ENCODE results near the gene FUZ. TPM values are rescaled to one million over a fixed set of nuclear protein-coding genes. Genes with fewer than 3 reads are reported as not detected.

FUZ gene
- total RNA-seq, 1 donor: 15.1 TPM

- DNase-seq (ENCODE audit: low read depth): peak; percentile 100
- peak overlapping the region; percentile 41 for H3K4me3 ChIP-seq (ENCODE audit: low read depth, low read length)
- no peak for TF ChIP-seq CTCF (IDR thresholded peaks at IDR 0.05; ENCODE audit: insufficient read depth, low read depth, low read length)
Measured at GRCh38 chr19:49766007-49766929, 46.8 kb downstream of the FUZ start.

DNA sequence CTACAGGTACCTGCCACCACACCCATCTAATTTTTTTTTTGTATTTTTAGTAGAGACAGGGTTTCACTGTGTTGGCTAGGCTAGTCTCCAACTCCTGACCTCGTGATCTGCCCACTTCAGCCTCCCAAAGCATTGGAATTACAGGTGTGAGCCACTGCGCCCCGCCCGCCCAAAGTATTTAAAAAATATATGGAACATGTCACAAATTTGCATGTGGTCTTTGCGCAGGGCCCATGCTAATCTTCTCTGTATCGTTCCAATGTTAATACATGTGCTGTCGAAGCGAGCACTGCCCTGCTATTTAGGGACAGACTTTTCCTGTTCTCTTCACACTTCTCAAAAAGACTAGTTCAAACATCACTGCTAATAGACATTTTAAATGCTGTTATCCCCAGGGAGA is 48.8 kb downstream of the FUZ start:
- no peak for TF ChIP-seq CTCF (IDR thresholded peaks at IDR 0.05; ENCODE audit: insufficient read depth, low read depth, low read length)
- H3K4me3 ChIP-seq (ENCODE audit: low read depth, low read length): no peak overlapping the region
- DNase-seq (ENCODE audit: low read depth): no peak

GRCh38 chr19:49763230-49763629 is 49.9 kb downstream of the FUZ start, which contains the start of gene TSKS:
Gene TSKS, minus strand, starts transcription at chr19:49763306. Its CDS starts 59 bp downstream, at chr19:49763247.
- no peak for TF ChIP-seq CTCF (IDR thresholded peaks at IDR 0.05; ENCODE audit: insufficient read depth, low read depth, low read length)
- no peak within 1 kb of the TSS for H3K4me3 ChIP-seq (ENCODE audit: low read depth, low read length)
- DNase-seq (ENCODE audit: low read depth): no peak

DNA sequence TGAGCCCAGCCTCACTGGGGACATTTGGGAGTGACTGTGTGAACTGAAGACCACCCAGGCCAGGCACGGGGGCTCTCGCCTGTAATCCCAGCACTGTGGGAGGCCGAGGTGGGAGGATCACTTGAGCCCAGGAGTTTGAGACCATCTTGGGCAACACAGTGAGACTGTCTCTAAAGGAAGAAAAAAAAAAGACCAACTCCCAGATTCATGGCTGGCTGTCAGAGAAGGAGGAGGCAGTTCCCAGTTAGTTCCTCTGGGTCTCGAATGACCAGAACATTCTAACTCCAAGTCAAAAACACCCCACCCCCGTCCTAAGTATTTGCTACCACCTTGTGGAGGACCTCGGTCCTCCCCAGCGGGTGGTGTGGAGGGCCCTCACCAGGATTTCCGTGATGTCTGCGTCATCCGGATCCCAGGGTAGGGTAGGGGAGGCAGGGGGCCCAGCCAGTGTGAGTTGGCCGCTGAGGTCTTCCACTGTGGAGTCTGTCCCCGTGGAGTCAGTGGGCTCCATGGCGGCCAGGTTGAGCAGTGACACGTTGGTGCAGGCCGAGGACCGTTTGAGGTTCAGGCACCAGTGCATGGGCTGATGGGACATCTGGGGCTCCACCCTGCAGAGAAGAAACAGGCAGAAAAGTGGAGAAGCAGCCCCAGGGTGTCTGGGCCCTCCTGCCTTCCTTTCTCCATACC is 51.3 kb downstream of the FUZ start:
- TF ChIP-seq CTCF (IDR thresholded peaks at IDR 0.05; ENCODE audit: insufficient read depth, low read depth, low read length): peak; percentile 47
- DNase-seq (ENCODE audit: low read depth): peak; percentile 69
- H3K4me3 ChIP-seq (ENCODE audit: low read depth, low read length): no peak overlapping the region

- no peak overlapping the region for H3K4me3 ChIP-seq (ENCODE audit: low read depth, low read length)
- no peak for TF ChIP-seq CTCF (IDR thresholded peaks at IDR 0.05; ENCODE audit: insufficient read depth, low read depth, low read length)
- no peak for DNase-seq (ENCODE audit: low read depth)
Measured at GRCh38 chr19:49761249-49761624, 51.9 kb downstream of the FUZ start.

GRCh38 chr19:49758292-49758691 is 54.8 kb downstream of the FUZ start:
- peak; percentile 68 for DNase-seq (ENCODE audit: low read depth)
- H3K4me3 ChIP-seq (ENCODE audit: low read depth, low read length): no peak overlapping the region
- no peak for TF ChIP-seq CTCF (IDR thresholded peaks at IDR 0.05; ENCODE audit: insufficient read depth, low read depth, low read length)

Small RNAs within 50 kb of the gene (small RNA-seq; reads per million reads assigned to genes)
- gene MIR4749: not detected
- gene MIR6799: not detected
- not detected for gene RNU6-841P

Other genes starting within 250 kb of the FUZ start
- 76.9 and 101 TPM in 2 replicates for gene NOSIP, start 232.7 kb downstream of the FUZ start, total RNA-seq
- 0.32 and 0.43 TPM in 2 replicates for gene PRRG2, start 232.0 kb downstream of the FUZ start, total RNA-seq
- 3.0 and 3.9 TPM in 2 replicates for gene PRR12, start 222.1 kb downstream of the FUZ start, total RNA-seq
- gene RRAS, start 173.1 kb downstream of the FUZ start, total RNA-seq: 43.2 and 44.5 TPM in 2 replicates
- 17.4 and 18.1 TPM in 2 replicates for gene SCAF1, start 171.1 kb downstream of the FUZ start, total RNA-seq
- gene IRF3, start 147.4 kb downstream of the FUZ start, total RNA-seq: 49.9 and 66.5 TPM in 2 replicates
- gene BCL2L12, start 147.4 kb downstream of the FUZ start, total RNA-seq: 4.7 and 6.8 TPM in 2 replicates
- gene PRMT1, start 136.0 kb downstream of the FUZ start, total RNA-seq: 258 and 341 TPM in 2 replicates
- gene ADM5, start 123.7 kb downstream of the FUZ start, total RNA-seq: under 0.01 and 0.32 TPM in 2 replicates
- gene CPT1C, start 122.2 kb downstream of the FUZ start, total RNA-seq: 20.0 and 32.0 TPM in 2 replicates
- 0.43 TPM in 1 of 2 replicates, not detected in the other for gene TSKS, start 50.0 kb downstream of the FUZ start, total RNA-seq
- gene AP2A1, start 46.3 kb downstream of the FUZ start, total RNA-seq: 92.0 and 97.0 TPM in 2 replicates
- 21.6 and 21.9 TPM in 2 replicates for gene MED25, start 5.0 kb upstream of the FUZ start, total RNA-seq
- 47.9 and 53.5 TPM in 2 replicates for gene PTOV1, start 37.9 kb upstream of the FUZ start, total RNA-seq
- gene PNKP, start 54.3 kb upstream of the FUZ start, total RNA-seq: 40.2 and 64.1 TPM in 2 replicates
- 11.9 and 12.5 TPM in 2 replicates for gene AKT1S1, start 64.1 kb upstream of the FUZ start, total RNA-seq
- gene TBC1D17, start 64.4 kb upstream of the FUZ start, total RNA-seq: 23.3 and 27.4 TPM in 2 replicates
- 0.43 and 0.64 TPM in 2 replicates for gene IL4I1, start 83.6 kb upstream of the FUZ start, total RNA-seq
- 8.2 and 9.0 TPM in 2 replicates for gene ATF5, start 115.9 kb upstream of the FUZ start, total RNA-seq
- gene NUP62, start 116.2 kb upstream of the FUZ start, total RNA-seq: 25.8 and 43.2 TPM in 2 replicates
- not detected in 2 replicates for gene SIGLEC11, start 147.9 kb upstream of the FUZ start, total RNA-seq
- gene VRK3, start 212.1 kb upstream of the FUZ start, total RNA-seq: 20.3 and 28.5 TPM in 2 replicates
- gene ZNF473, start 212.7 kb upstream of the FUZ start, total RNA-seq: 6.4 and 7.3 TPM in 2 replicates

All from fibroblast of villous mesenchyme (primary cell).